ENCODE data around the gene ADARB1.
A peak's percentile ranks its signal among the peaks of the same experiment; 100 is the strongest.

The ADARB1 gene

DNA sequence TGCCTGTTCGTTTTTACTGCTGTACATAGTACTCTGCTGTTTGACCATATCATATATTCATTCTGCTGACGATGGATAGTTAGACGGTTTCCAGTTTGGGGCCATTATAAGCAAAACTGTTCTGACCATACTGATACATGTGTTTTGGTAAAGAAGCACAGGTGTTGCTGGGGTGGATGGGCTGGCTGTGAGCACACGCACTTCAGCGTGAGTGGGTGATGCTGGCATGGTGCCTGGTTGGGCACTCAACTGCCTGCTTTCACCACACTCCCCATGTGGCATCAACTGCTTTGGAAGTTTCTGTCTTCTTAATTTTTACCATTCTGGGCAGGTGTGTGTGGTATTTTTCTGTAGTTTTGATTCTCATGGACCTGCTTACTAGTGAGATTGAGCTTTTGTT lies 37.3 kb downstream of the ADARB1 start:
- DNase-seq (ENCODE audit: insufficient read length, low spot score) = no peak
- FAIRE-seq = no peak

DNA sequence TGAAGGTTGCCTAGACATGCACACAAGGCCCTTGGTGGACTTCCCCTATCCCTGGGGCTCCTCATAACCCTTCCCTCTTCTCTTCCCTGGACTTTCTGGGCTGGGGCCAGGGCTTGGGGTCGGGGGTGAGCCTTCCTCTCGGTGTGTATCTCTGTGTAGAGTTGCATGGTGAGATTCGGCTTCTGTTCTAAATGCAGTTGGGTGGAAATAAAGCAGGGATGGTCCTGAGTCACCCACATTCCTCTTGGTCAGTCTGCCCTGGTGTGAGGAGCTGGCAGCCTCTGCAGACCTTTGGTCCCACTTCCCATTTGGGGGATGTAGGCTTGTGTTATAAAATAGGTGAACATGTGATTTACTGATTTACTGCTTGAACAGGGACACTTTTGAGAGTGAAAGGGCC lies 38.0 kb downstream of the ADARB1 start:
- FAIRE-seq = no peak
- no peak for DNase-seq (ENCODE audit: insufficient read length, low spot score)

DNA sequence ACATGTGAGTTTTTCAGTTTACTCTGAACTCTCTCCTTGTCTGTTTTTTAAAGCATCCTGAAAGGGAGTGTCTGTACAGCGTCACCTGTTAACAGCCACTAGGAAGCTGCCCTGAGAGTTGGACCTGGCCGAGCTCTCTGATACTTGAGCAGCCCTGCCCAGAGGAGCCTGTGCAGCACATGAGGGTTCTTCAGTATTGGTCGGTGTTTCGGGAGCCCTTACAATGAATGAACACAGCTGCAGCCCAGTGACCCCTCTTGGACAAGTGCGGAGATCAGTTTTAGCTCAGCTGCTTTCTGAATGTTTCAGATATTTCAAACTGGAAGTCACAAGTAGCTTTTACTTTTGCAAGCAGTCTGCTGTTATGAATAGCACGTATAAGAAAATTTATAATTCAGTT lies 39.2 kb downstream of the ADARB1 start:
- FAIRE-seq = no peak

DNA sequence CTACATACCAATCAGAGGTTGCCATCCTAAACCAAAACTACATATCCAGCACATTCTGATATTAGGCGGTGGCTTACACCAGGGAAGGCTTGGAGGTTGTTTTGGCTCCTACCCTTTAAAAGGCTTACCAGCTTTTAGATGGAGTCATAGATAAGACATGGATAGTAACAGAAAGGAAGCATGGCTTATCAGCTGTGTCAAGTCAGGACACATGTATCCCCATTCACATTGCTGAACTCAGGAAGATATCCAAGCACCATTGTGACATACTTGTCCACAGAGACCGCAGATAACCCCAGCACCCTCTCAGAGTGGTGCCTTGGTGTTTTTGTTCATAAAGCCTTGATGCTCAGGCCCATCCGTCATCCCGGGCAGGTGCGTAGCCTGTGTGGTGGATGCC lies 39.7 kb downstream of the ADARB1 start:
- DNase-seq (ENCODE audit: insufficient read length, low spot score) = no peak
- FAIRE-seq = no peak

More for the DNA sequence above, 39.2 kb downstream of the ADARB1 start:
- no peak for DNase-seq (ENCODE audit: insufficient read length, low spot score)

DNA sequence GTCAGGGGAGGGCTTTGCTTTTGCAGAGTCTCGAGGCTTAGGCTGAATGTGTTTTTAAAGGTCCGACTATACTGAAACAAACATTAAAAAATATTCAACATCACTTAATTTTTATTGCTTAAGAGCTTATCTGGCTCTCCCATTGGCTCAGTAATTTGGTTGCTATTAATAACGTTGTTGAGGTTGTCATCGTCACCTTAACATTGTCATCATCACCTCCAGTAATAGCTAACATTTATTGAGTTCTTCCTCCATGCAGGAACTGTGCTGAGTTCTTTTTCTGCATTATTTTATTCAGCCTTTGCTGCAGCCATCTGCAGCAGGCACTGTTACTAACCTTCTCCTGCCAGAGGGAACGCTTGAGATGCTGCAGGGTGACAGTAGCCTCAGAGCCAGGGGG lies 40.1 kb downstream of the ADARB1 start:
- no peak for FAIRE-seq

DNA sequence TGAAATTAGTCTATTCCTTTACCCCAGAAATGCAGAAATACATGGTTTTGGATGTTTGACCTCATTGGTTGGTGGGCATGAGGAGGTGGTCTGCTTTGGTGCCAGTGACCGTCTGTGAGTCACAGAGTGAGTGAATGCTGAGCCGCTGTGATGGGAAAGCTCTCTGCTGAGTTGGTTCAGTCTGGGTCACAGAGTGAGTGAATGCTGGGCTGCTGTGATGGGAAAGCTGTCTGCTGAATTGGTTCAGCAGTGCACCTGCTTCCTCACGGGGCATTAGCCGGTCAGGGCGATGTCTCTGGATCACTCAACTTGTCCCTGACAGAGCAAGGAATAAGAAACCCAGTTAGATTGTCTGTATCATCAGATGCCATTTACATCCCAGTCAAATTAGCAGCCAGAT lies 40.8 kb downstream of the ADARB1 start:
- FAIRE-seq (no peak), DNase-seq (ENCODE audit: insufficient read length, low spot score) (no peak)

More for the DNA sequence above, 40.1 kb downstream of the ADARB1 start:
- no peak for DNase-seq (ENCODE audit: insufficient read length, low spot score)

DNA sequence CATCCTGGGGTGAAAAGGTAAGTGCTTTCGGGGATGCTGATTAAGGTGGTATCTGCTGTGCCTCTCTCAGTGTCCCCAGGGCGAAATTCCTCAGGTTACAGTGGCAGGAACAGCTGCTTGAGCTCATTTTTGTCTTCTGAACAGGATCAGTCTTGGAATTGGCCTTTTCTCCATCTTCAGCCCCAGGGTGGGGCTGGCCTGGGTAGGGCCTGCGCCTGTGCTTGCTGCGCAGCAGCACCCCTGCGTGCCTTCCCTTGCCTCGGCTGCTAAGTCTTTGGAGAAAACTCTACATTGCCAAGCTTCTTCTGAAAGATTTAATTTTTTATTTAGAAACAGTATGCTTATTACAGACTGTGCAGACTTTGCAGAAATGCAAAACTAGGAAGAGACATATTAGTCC lies 41.7 kb downstream of the ADARB1 start:
- DNase-seq (ENCODE audit: insufficient read length, low spot score) (no peak), FAIRE-seq (no peak)

DNA sequence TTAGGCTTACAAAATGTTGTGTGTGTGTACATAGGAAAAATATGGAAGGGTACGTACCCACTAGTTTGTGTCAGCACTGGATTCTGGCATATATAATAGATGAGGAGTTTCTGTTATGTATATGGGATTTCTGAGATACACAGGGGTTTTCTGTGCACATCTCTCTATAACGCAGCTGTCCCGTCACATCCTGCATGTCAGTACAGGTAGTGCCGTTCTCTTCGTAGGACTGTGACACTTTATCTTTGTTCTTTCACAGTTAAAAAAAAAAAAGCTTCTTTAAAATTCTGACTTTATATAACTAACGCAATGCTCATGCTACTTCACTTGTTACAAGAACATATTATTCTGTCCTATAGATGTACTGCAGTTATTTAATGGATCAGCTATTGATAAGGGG lies 42.9 kb downstream of the ADARB1 start:
- no peak for DNase-seq (ENCODE audit: insufficient read length, low spot score)
- no peak for FAIRE-seq

DNA sequence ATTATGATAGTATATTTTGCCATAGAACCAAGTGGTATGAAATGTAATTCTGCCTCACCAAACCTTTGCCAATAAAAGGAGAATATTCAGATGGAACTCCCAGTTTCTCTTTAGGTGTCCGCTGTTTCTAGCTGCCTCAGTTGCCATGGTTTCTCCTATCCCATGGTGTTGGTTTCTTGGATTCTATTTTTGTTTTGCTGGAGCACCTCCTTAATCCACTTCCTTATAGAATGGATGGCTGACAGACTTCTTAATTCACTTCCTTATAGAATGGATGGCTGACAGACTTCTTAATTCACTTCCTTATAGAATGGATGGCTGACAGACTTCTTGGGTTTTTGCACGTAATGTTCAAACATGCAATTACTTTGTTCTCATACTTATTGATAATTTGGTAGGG lies 43.7 kb downstream of the ADARB1 start:
- FAIRE-seq (no peak), DNase-seq (ENCODE audit: insufficient read length, low spot score) (no peak)

DNA sequence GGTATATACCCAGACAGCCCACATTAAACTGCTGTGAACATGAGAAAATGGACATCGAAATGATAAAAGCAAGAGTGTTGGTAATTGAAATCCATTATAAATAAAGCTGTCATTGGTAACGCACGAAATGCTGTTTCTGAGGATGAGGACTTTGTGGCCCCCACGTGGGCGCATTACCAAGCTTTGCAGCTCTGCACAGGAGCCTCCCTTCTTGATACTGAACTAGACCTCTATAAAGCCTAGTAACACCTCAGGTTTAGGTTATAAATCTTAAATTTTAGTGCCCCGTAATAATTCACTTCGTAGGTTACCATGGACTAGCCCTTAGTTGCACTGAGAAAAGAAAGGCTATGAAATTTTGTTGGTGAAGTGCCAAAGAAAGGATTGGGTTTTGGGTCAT lies 45.4 kb downstream of the ADARB1 start:
- no peak for FAIRE-seq
- no peak for DNase-seq (ENCODE audit: insufficient read length, low spot score)

DNA sequence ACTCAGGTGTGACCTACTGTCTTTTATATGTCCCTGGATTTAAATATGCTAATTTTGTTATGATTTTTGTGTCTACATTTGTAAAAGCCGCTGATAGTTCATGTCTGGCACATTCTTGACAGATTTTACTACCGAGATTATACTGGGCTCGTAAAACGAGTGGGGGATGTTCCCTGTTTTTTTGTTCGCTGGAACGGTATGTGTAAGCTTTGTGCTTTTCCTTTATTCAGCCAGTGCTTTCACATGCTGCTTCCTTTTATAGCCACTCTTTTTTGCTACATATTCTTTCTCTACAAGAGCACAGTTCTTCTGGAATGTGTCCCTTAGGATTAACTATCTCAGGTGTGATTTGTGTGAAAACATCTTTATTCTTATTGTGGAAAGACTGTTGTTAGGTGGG lies 46.6 kb downstream of the ADARB1 start:
- FAIRE-seq (no peak), DNase-seq (ENCODE audit: insufficient read length, low spot score) (no peak)

DNA sequence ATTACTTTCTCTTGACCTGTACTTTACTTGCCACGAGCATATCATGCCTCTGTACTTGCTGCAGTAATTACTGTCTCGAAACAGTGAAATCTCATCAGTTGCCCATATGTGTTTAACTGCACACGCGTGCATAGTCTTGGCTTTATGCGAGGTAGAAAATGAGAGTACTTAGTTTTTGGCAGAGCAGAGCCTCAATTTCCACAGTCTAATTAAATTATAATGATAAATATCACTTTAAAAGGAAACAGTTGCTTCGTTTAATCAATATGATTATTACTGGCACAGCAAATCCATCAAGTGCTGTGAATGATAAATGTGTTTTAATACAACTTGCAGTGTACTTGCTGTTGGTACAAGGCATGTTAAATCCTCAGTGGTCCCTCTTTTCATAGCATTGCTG lies 47.6 kb downstream of the ADARB1 start:
- FAIRE-seq = no peak

DNA sequence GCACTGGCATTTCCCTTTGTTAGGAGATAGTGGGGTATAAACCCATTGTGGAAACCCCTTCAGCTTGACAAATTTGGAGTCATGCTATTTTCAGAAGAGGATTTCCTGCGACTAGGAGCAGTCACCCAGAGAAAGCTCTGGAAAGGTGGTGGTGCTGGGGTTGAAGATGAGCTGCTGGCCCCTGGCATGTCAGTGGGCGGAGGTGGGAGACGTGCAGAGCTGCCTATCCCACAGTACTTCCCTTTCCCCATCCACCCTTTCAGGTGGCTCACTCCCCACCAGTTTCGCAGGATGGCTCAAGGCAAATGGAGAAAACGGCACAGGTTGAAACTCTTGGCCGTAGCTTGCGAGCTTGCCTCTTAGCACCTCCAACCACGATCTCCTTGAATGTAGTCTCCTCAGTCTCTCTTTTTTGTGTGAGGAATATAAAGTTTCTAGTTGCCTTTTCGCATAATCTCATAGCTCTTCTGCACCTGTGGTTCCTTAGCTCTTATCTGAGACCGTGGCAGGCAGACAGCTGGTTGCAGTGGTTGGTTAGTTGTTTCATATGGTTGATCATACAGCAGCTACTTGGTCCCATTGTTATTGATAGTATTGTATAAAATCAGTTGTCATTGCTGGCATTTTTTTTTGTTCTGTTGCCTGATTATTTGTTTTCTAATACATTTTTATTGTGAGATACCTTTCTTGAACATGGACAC lies 48.2 kb downstream of the ADARB1 start:
- DNase-seq (ENCODE audit: insufficient read length, low spot score) (no peak), FAIRE-seq (no peak)

More for the DNA sequence above, 47.6 kb downstream of the ADARB1 start:
- DNase-seq (ENCODE audit: insufficient read length, low spot score) = no peak

DNA sequence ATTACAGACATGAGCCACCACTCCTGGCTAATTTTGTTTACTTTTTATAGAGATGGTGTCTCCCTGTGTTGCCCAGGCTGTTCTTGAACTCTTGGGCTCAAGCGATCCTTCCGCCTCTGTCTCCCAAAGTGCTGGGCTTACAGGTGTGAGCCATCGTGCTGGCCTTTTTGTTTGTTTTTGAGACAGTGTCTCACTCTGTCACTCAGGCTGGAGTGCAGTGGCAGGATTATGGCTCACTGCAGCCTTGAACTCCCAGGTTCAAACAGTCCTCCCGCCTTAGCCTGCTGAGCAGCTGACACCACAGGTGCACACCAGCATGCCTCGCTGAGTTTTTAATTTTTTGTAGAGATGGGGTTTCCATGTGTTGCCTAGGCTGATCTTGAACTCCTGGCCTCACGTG lies 49.1 kb downstream of the ADARB1 start:
- DNase-seq (ENCODE audit: insufficient read length, low spot score) (no peak), FAIRE-seq (no peak)

DNA sequence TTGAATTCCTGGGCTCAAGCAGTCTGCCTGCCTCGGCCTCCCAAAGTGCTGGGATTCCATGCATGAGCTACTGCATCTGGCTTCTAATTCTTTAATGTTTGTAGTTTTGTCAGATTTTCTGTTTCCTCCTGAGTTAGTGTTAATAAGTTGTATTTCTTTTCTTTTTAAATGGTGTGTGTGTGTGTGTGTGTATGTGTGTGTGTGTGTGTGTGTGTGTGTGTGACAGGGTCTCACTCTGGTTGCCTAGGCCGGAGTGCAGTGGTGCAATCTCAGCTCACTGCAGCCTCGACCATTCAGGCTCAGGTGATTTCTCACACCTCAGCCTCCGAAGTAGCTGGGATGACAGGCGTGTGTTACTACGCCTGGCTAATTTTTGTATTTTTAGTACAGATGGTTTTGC lies 50.2 kb downstream of the ADARB1 start:
- FAIRE-seq = no peak
- no peak for DNase-seq (ENCODE audit: insufficient read length, low spot score)

DNA sequence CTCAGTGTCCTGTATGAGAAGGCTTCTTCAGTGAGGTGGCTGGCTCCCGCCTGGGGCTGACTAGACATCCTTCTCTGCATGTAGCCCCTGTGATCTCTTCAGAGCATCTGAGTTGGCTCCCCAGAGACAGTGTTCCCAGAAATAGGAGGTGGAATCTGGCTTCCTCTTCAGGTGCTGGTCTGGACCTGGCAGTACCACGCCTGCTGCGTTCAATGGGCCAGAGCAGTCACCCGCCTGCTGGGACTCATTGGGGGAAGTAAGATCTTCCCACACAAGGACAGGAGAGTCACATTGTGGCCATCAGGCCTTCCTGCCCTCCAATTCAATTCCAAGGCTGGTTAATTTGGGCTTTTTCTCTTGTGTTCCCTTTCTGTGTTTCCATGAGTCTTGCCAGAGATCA lies 51.0 kb downstream of the ADARB1 start:
- DNase-seq (ENCODE audit: insufficient read length, low spot score) (no peak), FAIRE-seq (no peak)

DNA sequence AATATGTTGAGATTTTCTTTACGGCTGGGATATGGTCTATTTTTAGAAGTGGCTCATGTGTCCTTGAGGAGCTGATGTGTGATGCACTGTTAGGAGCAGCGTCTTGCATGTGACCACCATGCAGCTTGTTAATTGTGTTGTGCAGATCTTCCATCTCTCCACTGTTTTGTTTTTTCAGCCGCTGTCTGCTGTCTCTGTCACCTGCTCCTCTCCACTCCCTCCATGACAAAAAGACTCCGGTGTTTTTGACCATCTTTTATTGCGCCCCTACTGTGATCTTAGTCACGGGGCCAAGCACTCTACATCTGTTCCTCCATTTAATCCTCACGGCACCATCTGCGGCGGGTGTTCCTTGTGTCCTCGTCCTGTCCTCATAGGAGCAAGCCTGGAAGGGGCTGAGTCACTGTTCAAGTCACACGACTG lies 51.8 kb downstream of the ADARB1 start:
- FAIRE-seq (no peak), DNase-seq (ENCODE audit: insufficient read length, low spot score) (no peak)

DNA sequence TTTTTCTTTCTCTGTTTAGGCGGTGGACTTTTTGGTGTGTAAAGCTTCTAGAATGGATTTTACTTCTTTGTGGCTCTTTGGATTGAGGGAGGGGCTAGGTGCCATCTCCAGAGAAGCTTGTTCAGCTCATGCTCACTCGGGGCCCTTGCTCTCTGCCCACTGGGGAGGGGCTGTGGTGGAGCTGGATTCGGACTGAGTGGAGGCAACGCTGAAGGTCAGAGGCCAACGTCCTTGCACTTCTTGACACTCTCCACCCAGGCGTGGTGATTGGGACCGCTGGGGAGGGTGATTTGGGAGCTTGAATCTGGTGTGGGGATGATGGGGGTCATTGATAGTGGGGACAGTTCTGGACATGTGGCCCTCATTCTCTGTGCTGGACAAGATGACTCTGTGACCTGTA lies 52.6 kb downstream of the ADARB1 start:
- DNase-seq (ENCODE audit: insufficient read length, low spot score) = no peak
- FAIRE-seq = no peak

DNA sequence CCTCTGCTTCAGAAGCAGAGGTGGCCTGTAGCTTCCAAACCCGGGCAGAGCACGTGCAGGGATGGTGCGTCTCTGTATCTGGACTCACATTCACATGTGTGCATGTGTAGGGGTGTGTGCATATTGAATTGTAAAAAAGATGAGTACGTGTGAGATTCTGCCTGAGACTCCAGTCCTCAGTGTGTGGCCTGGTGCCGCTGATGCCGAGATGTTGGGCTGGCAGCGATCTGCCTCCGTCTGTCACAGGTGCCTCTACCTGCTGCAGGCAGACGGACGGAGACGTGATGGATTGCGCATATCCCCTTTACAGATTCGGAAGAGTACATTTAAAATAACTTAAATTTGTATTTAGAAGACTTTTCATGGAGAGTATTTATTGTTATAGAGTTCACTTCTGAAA lies 53.6 kb downstream of the ADARB1 start:
- no peak for DNase-seq (ENCODE audit: insufficient read length, low spot score)
- no peak for FAIRE-seq

DNA sequence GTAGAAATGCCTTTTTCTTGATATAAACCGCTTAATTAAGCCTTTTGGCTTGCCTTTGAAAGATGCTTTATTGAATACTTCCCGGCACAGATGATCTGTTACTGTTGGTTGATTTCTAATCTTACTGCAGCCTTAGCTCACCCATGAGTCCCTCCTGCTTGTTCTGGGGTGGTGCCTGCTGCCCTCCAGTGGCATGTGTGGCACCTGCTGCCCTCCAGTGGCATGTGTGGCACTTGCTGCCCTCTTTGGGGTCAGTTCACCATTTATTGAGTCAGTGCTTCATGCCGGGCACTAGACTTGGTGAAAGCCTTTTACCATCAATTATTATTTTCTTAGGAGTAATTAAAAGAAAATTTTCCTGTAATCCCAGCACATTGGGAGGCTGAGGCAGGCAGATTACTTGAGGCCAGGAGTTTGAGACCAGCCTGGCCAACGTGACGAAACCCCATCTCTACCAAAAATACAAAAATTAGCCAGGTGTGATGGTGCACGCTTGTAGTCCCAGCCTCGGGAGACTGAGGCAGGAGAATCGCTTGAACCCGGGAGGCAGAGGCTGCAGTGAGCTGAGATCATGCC lies 54.3 kb downstream of the ADARB1 start:
- peak; percentile 37 for FAIRE-seq

DNA sequence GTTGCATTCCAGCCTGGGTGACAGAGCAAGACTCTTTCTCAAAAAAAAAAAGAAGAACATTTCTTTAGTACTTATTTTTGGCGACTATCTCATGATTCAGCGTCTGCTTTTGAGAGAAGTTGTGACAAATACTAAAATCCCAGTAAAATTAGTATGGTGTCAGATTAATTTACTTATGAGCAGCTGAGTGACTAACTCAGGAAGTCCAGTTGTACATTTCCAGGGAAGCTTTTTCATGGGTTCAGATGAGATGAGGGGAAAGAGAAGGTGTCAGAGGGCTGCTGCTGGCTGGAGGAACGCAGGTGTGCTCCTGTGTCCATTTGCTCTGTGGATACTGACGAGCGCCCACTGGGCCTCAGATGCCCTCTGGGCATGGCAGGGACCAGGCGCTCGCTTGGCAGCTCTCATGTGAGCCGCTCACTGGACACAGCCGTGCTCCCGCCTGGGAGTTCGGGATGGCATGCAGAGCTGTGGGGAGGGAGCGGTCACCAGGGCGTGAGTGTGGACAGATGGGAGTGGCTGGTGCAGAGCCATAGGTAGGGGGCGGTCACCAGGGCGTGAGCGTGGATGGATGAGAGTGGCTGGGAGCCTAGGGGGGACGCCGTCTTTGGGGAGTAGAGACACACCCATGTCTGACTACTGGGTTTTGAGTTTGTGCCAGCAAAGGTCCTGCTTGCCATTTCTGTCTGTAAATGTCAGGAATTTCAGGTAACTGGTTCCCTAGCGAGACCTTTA lies 55.0 kb downstream of the ADARB1 start:
- FAIRE-seq = no peak
- no peak for DNase-seq (ENCODE audit: insufficient read length, low spot score)

More for the DNA sequence above, 54.3 kb downstream of the ADARB1 start:
- peak; percentile 62 for DNase-seq (ENCODE audit: insufficient read length, low spot score)

DNA sequence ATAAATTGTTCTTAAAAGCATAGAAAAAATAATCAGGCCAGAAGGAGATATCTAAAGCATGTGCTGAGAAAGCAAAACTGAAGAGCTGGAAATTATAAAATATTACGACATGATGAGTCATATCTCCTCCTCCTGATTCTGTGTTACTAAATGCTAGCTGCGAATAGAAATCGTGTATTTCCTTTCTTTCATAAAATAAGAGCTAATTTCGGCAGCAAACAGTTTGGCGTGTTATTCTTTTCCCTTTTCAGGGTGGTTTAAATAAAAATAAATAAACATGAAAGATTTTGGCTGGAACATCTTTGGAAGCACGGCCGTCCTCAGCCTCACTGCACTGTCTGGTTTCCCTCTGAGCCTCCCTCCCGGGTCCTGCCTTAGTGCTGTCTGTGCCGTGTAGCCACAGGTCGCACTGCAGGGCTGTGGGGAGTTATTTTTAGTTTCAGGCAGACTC lies 56.0 kb downstream of the ADARB1 start:
- DNase-seq (ENCODE audit: insufficient read length, low spot score) = no peak
- FAIRE-seq = no peak

Data from GM19239 (cell line).